NCI-H524 treated with DMSO at 0.1 percent for 48 hours (cell line): ENCODE measurements around the gene ABCA2.

Experiments
- DNase-seq: peaks from one replicate; lab custom pipeline; 2025; lab: John Stamatoyannopoulos, UW

The ABCA2 gene

DNA sequence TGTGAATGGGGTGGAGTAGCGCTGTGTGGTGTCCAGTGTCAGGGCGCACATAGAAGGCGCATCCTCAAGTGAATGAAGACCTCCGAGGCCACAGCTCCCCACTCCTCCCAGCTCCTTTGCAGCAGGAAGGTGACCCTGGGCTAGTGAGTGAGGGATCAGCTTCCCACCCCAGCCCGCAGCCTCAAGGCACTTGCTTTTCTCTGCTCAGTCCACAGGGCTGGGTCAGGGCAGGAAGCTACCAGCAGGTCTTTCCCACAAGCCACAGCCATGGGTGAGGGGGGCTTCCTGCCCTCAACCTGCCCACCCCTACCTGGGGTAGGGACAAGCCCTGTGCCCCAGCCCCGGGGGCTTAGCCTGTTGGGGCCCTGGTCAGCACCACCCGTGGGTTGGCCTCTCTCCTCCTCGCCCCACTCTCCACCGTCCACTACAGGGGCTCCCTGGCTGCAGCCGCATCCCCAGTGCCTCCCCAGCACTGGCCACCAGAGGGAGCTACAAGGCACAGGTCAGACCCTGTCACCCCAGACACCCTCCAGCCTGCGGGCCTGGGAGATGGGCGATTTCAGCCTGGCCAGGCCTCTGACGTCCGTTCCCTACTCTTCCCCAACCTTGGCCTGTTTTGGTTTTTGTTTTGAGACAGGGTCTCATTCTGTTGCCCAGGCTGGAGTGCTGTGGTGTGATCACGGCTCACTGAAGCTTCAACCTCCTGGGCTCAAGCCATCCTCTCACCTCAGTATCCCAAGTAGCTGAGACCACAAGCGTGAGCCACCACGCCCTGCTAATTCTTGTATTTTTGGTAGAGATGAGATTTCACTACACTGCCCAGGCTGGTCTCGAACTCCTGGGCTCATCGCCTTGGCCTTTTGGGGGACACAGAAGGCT lies 1.3 kb upstream of the ABCA2 start:
- no peak for DNase-seq

DNA sequence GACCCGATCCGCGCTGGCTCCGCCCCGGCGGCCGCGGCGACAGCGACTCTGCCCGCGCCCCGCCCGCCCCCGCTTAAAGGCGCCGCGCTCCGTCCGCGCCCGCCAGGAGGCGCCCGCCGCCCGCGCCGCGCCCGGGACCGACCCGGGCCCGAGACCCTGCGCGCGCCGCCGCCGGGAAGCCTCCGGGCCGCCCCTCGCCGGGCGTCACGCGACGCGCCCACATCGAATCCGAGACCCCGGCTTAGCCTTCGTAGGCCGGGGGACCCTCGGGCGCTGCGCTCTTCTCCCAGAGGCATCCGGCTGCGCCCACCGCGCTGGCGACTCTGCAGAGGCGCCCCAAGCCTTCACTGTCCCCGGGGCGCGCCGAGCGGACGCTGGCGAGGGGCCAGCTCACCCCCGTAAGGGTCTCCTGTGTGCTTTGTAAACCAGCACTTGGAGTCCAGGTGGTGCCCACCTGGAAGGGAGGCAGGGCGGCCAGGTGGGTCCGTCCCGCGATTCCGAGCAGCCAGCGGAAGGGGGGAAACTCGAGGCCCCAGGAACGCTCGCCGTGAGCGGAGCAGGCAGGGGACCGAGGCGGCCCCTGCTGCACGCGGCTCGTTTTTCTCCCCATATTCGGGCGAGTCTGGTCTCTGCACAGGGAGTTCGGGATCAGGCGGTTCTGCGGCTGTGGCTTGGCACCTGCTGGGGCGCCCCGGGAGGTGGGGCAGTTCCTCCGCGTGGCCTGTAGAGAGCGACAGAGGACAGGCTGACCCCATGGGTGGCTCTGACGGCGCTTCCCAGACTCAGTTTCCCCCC lies 423 bp upstream of the ABCA2 start:
- no peak for DNase-seq

DNA sequence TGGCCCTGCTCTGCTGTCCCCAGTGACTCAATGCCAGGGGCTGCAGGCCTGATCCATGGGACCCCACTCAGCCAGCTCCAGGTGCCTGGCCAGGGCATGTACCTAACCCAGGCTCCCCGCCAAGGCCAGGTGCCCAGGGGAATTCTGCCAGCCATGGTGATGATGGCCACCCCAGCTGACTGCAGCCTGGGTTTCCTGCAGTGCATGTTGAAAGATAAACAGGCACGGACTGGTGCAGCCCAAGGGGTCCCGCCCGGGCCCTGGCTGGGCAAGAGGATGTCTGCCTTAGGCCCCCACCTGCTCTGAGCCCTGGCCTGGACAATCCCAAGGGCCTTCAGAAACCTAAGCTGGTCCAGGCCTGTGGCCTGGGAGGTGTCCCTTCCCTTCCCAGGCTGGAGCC lies 1.2 kb downstream of the ABCA2 start:
- no peak for DNase-seq

DNA sequence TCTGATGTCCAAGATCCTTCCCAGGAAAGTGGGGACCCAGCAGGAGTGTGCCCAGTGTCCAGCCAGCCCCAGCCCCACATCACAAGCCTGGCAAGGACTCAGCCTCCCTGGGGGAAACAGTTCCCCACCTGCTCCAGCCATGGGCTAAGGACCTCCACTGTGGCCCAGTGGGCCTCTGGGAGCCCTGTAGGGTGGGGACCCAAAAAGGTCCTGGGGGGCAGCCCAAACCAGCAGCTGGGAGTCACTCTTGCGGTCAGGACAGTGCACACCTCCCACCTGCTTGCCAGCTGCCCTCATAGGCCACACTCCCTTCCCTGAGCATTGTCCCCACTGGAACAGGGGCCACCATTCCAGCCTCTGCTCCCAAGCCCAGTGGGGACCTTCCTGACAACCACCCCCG lies 1.7 kb downstream of the ABCA2 start:
- no peak for DNase-seq

DNA sequence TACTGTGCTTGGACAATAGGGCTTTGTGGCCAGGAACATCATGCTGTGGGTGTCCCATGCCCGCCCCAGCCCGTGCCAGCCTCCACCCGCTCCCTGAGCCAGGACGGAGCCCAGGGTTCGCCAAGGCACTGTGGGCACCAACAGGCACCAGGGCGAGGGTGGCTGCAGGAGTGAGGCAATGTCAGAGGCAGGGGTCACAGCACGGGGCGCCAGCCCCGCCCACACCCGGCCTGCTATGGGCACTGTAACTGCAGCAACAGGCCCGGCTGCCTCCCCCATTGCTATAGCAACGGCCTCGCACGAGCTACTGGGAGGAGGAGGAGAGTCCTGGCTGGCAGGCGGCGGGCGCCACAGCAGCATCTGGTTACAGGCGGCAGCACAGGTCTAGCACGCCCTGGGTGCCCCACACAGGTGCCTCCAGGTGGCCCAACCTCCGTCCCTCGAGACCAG lies 2.5 kb downstream of the ABCA2 start:
- peak; percentile 24 for DNase-seq

DNA sequence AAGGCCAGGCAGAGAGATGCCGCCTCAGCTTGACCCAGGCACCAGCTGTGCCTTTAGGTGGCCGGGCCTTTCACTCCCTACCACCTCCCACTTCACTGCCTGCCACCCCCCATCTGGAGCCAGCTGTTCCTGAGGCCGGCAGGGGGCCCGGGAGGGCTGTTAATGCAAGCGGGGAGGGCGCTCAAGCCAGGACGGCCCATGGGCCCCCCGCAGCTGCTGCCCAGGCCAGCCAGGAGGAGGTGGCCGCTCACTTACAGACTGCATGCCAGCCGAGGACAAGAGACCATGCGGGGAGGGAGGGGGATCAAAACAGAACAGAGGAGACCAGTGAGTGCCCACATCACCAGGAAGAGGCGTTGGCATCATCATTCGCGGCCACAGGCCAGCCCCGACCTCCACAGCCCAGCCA lies 4.5 kb downstream of the ABCA2 start:
- DNase-seq, result no peak

DNA sequence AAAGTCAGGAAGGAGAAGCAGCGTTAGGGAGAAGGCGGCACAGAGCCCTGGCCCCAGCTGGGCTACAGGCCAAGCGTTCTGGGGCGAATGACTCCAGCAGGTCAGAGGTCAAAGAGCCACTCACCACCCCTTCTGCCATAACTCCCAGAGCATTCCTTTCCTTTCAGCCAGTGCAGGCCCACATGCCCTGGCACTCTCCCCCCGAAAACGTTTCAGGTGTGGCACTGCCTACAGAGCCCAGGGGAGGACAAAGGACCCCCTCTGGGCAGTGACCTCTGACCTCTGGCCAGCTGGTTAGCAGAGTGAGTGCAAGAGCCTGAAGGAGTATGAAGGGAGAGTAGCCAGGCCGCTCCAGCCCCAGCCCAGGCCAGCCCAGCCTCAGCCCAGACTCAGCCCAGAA lies 4.9 kb downstream of the ABCA2 start:
- DNase-seq, result no peak

DNA sequence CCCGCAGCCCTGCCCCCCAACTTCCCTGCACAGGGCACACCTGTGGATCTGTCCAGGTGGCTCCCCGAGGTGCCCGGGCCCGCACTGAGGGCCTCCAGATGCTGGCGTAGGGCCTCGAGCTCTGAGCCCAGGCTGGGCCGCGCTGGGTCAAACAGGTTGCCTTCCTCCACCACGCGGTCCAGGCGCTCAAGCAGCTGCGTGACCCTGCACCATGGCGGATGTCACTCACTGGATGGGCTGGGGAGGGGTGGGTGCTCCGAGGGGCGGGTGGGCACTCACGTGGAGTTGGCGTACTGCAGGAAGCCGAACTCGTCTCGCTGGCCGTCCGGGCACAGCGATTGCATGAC lies 5.4 kb downstream of the ABCA2 start:
- DNase-seq, result no peak

DNA sequence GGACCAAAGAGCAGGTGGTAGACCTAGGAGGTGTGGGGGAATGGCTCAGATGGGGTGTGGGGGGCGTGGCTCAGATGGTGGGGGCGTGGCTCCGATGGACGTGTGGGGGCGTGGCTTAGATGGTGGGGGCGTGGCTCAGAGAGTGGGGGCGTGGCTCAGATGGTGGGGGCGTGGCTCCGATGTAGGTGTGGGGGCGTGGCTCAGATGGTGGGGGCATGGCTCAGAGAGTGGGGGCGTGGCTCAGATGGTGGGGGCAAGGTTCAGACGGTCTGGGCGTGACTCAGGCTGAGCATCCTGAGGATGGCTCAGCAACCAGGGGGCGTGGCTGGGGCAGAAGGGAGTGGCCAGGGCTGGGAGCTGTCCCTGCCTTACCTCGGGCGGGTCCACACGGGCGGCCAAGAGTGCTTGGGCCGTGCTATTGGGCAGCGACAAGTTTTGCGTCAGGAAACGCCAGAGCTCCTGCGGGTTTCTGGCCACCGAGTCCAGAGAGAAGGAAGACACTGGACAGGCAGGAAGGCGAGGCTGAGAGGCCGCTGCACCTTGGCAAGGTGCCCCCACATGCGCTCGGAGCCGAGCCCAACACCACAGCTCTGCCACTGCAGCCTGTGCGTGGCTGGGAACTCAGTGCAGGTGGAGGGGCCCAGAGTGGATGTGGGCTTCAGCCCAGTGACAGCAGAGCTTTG lies 5.9 kb downstream of the ABCA2 start:
- no peak for DNase-seq

DNA sequence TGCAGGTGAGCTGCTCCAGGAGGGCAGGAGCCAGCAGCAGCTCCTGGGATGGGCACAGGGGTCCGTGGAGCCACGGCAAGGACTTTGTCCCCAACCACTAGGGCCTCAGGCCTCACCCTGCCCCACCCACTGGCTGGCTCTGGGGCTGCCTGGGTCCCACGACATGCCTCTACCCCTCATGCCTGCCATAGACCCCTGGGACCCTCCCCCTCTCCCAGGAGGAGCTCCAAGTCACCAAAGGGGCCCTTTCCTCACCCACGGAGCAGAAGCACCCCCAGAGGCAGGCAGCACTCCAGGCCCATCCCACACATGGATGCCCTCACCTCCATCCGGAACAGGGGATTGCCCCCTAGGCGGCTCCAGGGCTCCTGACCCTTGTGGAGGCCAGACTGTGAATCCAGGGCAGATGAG lies 6.5 kb downstream of the ABCA2 start:
- DNase-seq, result no peak

DNA sequence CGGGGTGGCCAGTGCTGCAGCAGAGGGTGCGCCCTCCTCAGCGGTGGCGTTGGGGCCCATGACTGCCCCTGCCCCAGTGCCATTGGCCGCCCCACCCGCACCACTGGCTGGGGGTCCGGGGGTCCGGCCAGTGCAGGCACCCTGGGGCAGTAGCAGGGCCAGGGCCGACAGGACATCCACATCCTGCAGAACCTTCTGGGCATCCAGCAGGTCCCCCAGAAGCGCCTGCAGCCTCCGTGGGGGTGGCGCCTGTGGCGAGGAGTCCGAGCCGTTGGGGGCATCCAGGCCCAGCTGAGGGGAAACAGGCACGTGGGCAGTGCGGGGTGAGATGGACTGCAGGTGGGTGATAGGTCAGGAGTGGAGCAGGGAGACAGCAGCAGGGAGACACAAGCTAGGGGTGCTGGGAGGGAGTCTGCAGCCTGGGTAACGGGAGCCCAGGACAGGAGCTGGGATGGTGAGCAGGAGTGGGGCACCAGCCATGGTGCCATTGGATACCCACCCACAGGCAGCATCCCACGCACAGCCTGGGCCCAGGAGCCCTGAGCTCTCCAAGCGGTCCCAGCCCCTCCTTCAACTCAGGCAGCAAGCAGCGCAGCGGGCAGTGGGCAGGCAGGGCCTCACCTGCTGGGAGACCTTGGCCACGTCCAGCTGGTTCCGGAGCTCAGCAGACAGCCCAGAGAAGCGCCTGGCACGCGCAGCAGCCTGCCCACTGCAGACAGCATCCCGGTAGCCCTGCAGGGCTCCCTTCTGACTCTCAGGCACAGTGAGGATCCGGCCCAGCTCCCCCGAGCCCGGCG lies 7.1 kb downstream of the ABCA2 start:
- DNase-seq, result no peak

DNA sequence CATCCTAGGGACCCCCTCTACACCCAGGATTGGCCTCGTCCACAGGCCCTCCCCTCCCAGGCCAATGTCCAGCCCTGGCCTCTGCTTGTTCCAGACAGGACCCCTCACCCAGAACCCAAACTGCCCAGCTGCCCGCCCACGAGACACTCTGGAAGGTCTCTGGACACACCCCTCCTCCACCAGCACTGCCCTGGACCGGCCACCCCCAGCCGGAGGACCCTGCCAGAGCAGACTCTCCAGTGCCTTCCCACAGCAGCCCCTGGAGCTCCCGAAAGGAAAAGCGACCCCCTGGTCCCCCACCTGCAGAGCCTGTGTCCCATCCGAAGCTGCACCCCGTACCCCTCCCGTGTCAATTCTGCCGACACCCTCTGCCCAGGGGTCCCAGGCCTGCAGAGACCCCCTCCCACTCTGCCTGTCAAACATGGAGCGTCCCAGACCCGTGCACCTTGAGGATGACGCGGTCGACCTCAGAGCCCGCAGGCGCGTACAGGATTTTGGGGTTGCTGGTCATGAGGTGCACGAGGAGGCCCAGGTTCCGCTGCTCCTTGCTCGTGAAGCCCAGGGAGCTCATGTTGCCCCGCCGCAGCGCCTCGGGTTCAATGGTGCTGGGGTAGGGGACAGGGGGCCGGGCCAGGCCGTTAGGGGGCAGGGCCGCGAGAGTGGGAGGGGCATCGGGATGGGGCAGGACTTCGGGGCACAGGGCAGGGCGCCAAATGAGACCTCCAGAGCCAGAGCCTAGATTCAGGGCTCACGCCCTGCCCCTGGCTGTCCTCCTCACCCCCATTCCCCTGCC lies 8.0 kb downstream of the ABCA2 start:
- no peak for DNase-seq

DNA sequence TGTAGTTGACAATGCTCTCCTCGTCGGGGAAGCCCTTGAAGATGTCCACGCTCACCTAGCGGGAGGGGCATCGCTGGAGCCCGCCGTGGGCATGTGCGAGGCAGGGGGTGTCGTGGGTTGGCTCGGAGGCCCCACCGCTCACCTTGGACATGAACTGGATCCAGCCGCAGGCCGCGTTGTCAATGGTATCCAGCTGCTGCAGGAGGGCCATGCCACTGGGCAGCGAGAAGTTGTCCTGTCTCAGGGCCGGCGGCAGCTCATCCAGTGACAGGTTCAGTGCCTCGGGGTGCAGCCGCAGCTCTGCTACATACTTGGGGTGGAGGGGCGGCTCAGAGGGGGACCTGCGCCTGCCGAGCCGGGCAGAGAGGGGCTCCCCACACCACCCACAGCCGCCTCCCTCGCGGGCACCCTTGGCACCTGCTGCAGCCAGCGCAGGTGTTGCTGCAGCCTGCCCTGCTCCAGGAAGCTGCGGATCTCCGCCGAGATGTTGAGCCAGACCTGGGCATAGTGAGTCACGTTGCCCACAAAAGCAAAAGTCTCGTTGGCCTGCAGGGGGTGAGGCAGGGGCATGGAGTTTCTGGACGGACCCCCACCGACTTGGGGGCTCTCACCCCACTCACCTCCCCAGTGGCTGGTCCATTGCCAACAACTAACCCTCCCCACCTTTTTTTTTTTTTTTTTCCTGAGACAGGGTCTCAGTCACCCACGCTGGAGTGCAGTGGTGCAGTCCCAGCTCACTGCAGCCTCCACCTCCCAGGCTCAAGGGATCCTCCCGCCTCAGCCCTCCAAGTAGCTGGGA lies 9.1 kb downstream of the ABCA2 start:
- no peak for DNase-seq

DNA sequence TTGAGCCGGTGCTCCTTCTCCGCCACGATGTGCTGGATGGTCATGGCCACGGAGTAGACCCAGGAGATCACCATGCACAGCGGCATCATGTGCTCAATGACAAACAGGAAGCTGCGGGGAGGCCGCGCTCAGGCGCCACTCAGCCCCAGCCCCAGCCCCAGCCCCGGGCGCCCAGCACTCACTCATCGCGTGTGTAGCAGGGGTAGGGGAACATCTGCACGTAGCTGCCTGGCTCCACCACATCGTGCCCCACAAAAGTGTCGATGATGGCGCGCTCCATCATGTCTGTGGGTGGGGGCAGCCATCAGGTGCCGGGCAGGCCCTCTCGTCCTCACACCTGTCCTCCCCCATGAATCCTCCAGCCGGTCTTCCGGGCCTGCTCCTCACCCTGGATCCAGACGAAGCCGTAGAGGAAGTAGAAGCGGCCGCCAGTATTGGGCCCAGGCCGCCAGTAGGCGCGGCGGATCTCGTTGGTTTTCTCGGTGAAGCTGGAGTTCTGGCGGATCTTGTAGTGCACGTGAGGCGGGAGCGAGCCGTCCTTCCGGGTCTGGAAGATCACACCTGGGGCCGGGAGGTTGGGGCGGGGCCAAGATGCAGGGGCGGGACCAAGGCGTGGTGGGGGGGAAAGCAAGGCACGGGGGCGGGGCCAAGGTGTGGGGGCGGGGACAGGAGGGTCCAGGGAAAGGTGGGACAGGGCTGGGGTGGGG lies 10.1 kb downstream of the ABCA2 start:
- no peak for DNase-seq

DNA sequence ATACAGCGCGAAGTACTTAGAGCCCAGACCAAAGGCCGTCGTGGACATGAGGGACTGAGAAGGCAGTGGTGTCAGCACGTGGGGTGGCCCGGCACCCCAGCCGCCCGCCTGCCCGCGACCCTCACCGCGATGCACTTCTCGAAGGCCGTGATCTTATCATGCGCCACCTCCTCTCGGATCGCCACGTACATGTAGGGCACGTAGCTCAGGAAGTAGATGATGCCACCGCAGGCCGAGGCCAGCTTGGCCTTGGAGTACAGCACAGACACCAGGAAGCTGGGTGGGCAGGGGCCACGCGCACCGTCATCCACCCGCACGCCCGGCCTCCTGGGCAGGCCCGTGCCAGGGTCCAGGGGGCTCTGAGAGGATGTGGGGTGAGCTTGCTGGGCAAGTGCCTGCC lies 11.0 kb downstream of the ABCA2 start:
- DNase-seq, result no peak

DNA sequence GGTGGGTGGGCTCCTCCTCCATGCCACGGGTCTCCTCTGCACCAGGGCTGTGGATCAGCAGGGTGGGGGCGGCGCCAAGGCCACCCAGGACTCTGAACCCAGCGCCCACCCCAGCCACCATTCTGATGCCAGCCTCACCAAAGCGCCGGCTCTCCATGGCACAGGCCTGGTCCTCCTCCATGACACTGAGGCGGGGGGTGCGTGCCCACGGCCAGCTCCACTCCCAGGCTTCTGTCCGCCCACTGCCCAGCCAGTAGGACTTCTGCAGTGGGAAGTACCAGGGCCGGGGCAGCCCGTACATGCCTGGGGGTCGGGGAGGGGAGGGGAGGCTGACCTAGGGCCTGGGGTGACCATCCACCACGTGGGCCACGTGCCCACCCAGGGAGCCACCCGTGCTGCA lies 11.6 kb downstream of the ABCA2 start:
- DNase-seq, result no peak

DNA sequence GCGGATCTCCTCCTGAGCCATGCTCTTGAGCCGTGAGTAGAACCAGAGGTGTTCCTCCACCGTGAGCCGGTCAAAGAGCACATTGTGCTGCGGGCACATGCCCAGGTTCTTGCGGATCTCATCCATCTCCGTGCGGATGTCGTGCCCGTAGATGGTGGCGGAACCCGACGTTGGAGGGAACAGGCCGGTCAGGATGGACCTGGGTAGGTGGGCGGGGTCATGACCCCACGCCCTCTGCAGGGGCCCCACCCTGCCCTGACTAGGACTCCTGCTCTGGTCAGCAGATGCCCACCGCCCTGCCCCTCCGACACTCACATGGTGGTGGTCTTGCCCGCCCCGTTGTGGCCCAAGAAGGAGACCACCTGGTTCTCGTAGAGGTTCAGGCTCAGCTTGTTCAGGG lies 12.1 kb downstream of the ABCA2 start:
- DNase-seq, result no peak

DNA sequence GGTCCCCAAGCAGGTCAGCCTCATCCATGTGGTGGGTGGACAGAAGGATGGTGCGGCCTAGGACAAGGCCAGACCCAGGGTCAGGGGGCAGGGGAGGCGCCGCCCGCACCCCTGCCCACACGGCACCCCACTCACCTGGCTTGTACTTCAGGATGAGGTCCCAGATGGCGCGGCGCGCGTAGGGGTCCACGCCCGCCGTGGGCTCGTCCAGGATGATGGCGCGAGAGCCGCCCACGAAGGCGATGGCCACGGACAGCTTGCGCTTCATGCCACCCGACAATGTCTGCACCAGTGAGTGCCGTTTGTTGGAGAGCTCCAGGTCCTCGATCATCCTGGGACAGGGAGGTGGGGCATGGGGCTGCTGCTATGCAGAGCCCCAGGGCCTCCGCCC lies 12.5 kb downstream of the ABCA2 start:
- DNase-seq, result no peak

DNA sequence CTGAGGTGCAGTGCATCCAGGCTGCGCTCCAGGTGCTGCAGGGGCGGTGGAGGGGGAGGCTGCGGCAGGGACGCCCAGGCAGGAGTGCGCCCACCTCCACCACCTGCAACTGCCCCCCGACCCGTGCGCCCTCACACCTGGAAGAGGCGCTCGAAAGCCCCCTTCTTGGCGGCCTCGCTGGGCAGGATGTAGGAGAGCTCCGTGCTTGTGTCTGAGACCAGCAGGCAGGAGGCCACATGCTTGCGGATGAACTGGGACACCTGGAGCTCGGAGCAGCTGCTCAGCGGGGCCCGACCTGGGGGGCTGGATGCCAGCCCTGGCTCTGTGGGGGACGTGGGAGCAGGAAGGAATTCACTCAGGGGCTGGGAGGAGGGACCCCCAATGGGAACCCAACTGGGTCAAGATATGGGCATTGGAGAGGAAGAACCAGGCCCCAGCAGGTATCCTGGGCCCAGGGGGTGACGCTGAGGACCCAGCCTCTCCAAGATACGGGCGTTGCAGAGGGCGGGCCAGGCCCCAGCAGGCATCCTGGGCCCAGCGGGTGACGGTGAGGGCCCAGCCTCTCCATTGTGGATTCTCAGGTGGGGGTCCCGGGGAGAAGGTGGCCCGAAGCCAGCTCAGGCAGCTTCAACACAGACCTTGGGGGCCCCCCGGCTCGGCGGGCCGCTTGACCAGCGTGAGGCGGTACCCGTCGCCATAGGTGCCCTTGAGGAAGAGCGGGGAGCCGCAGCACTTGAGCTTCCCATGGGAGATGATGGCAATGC lies 13.1 kb downstream of the ABCA2 start:
- DNase-seq, result no peak
